HG02840 (cell line): ENCODE measurements around the gene TLR3.
A peak's percentile ranks its signal among the peaks of the same experiment; 100 is the strongest.
"Not testable (repeated sequence)": the region's sequence is repeated elsewhere in the genome, so short reads cannot be mapped to it uniquely, and the experiment has no call there.

ENCODE experiments used
- ATAC-seq: cut with Tn5 transposase; IDR thresholded peaks from one replicate; pipeline ENCODE4 v1.9.1; 2021; ENCODE audit warnings: mild to moderate bottlenecking, moderate library complexity, moderate number of reproducible peaks; ENCODE audit not compliant: unreplicated experiment, low FRiP score

Gene TLR3

DNA sequence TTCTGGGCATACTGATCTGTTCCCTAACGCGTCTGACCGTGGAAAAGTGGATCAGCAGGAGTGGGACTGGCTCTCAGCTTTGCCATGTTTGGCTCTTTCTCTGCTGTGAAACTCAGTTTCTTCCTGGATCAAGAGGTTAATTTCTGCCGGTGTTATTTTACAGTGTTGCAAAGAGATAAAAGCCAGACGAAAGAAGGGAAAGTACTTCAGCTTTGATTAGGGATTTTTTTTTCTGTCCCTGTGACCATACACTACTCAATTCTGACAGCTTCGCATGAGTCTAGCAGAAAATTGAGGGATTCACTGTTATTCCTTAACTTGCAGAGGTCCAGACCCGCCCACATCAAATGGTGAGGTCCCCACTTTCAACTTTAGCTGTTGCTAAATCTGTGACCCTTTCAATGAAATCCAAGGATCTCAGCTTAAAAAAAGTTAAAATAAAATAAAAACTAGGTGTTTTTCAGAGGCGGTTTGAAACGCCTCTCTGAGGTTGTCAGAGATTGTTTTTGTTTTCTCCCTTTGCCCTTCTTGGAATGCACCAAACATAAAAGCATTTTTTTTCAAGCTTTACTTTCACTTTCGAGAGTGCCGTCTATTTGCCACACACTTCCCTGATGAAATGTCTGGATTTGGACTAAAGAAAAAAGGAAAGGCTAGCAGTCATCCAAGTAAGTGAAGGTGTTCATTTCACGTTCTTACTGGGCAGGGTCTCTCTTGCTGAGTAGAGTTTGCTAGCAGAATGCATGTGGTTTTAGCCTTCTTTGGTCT, at the start of gene TLR3:
Gene TLR3 (plus strand): TSS at position 576 of the 768 bp plus-strand sequence. CDS start 7,464 bp downstream, outside the sequence.
- ATAC-seq: no peak

DNA sequence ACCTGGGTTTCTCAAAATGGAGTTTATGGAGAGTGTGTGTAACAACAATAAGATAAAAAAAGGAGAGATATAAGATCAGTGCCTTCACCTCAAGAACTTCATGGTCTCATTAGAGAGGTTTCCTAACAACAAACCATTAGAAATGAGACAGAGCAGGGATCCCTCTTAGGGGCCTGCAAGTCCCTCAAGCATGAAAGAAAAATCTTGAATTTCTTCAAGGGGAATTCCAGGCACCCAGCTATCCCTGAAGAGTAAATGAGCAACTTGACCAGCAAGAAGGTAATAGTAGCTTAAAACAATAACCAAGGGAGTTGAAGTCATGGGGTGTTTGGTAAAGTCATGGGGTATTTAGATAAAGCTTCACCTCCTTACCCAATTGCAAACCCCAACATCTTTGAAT, 49.7 kb upstream of the TLR3 start:
- ATAC-seq: no peak

DNA sequence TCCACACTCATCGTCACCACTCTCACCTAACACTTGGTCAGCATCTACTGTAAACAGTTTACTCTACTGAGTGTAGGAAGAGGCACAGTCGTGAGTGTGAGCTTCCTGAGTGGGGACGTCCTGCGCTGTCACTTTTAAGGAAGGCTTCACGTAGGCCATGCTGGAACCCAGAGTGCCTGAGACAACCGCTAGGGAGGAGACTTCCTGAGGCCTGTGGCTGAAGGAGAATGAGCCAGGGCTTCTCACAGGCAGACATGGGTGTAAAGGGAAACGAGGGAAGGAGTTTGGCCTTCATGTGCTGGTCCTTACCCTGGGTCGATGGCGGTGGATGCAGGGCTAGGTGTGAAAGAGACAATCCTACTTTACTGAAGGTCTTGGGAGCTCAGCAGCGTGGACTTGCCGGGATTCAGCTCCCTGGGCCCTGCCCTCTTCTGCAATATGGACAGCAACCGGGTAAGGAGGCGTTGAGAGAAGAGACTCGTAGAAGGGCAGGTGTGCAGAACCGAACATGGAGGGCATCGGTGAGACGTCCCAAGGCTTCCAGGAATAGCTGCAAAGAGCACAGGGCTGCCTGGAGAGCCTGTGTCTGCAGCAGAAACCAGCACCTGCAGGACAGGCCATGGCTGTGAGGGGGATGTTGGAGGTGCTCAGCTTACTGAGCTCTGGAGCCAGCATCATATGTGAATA, 48.7 kb upstream of the TLR3 start:
- ATAC-seq: no peak

DNA sequence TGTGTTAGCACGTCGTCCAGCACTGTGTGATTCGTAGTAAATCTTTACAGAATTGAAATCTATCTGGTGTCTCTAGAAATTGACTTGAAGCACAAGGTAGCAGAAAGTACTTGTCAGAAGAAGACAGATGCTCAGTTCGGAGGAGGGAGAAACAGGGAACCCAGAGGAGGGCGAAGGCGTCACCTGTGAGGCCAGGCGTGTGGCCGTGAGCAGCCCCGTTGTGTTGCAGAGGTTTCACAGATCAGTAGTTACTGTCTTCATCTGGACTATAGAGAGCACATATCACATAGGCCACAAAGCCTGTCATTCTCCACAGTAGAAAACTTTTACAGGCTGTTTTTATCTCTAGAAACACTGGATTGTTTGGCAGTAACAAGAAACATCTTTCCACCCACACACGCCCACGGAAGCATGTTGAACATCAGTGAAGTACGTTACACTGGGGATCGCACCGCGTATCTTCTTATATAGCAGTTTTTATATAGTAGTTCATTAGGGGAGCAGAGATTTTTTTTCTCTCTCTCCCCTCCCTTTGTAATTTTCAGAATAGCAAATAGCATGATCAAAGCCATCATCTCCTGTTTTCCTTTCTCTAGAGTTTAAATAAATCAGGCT, 48.1 kb upstream of the TLR3 start:
- no peak for ATAC-seq

DNA sequence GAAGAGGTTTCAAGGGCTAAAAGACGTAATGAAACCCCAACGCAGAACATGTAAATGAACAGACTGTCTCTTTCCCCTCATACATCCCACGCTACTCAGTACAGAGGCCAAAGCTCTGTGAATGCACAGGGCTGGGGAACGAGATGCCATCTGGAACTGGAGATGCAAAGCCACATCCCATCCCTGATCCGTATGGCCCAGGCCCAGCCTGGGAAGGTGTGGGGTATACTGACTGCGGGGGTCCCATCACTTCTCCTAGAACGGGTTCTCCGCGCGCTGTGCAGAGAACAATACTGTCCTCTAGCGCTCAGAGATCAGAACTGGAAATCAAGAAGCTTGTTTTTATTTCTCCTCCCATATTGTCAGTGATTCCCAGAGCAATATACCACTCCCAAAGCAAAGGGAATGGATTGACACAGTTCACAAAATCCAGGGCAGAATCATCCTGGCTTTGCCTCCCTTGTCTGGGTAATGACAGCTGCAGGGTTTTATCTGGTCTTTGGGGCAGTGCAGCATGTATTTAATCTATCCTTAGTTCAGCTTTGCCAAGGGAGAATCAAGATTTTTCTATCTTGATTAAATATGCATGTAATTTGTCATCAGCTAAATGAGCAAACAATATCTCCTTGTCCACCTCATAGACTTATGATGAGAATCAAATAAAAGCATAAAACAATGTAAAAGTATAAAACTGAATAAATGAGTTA, 47.3 kb upstream of the TLR3 start:
- no peak for ATAC-seq

DNA sequence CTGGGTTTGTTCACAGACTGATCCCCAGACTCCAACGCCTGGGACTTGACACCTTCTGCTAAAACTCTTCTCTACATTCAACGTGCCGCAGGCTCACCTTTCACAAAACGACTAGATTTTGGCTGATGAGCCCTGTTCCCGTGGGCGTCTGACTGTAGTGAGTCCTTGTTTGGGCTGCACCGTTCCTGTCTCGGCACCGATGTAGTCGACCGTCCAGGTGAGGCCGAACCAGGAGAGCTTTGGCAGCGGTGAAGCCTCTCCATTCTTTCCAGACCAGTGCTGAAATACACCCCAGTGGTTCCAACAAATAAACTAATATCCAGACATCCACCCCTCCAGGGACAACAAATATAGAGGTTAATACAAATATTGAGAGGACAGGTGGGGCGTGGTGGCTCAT, 45.0 kb upstream of the TLR3 start:
- no peak for ATAC-seq

DNA sequence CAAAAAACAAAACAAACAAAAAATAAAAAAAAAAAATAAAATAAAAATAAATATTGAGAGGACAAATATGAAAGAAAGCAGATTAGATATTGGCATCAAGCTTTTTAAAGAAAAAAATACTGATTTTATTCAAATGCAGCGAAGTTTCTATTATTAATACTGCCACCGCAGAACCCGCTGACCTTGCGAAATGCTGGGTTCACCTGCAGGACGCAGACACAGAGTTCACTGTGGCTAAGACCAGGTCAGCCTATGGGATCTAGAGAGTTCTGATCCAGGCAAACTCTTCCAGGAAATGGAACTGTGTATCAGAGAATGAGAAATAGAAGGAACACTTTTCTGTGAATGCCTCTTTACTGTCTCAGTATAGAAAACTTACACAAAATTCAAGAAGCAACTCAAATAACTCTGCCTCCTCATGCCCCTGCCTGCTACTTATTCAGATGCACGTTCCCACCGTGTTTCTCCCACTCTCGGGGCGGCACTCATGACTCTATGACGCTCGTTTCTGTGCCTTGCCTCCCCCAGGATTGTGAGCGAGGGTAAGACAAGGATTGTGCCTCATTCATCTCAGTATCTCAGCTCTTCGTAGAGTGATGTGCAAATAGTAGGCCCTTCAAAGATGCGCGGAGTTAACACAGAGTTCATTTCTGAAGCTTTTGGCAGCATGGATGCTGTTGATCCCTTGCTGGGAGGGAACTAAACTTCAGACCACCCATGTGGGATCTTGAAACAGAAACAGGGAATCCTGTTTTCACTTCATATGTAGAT, 44.1 kb upstream of the TLR3 start:
- ATAC-seq: no peak

DNA sequence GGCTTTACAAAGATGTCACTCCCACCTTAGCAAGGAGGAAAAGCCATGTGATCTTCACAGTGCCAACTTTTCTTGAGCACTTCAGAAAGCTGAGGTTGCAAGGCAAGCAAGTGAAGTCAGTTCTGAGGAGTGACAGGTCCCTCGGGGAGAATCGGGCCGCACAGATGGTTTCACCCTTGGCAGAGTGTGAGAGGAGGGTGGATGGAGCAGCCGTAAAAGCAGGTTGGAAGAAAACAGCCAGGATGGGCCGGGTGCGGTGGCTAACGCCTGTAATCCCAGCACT, 43.6 kb upstream of the TLR3 start:
- no peak for ATAC-seq

DNA sequence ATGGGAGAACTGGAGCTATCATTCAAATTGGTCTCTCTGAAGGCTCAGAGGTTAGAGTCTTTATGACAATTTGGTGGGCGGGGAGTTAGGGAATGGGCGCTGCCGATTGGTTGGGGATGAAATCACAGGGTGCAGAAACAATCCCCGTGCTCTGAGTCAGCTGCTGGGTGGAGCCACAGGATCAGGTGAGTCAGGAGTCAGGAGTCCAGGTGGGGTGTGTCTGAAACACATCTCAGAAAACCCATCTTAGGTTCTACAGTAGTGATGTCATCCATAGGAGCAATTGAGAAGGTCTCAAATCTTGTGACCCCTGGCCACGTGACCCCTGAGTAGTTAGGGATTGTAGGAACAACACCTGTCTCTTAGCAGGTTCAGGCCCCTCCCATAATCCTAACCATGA, 41.6 kb upstream of the TLR3 start:
- no peak for ATAC-seq

DNA sequence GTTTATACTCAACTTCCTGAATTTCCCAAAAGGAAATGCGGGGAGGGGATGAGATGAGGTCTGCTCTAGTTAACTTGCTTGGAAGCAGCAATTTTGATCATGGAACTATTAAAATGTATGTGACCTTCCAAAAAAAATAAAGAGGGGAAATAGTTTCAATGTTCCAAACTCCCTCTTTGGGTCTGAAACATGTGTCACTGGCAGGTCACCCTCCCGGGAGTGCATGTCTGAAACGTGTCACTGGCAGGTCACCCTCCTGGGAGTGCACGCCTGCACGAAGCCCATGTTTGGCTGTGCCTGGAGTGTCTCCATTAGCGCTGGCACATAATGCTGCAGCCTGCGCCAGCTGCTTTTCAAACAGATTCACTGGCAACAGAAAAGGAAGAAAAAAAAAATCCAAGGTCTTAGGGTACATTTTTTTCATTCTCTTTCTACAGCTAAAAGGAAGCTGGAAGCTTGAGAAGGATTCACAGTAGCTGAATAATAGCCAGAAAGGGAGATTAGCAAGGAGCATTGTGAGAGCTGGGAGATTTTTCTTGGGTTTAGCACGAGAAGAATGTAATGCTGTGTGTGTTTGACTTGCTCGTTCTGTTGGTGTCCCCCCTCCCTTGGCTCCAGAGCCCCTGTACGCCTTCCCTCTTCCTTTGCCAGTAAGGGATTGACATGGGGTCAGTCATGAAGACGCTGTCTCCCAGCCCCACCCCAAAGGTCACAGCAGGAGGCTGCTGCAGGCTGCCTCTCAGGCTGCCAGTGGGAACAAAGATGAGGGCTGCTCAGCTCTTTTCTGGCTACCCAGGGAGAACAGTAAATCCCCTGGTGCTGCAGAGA, 39.2 kb upstream of the TLR3 start:
- ATAC-seq: no peak

DNA sequence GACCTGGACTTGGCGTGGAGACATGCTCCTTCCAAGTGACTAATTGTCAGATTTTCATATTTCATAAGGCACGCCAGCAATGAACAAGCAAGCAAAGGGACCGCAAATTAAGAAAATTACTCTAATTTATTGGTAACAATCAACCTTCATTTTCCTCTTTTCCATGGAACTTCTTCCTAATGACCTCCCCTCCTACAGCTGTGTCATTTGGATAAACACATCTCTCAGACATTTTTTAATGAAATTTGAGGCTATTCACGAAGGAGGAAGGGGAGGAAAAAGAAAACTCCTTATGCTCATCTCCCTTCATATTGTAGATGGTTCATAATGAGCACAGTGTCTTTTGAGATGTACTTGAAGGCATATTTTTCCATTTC, 38.6 kb upstream of the TLR3 start:
- no peak for ATAC-seq

DNA sequence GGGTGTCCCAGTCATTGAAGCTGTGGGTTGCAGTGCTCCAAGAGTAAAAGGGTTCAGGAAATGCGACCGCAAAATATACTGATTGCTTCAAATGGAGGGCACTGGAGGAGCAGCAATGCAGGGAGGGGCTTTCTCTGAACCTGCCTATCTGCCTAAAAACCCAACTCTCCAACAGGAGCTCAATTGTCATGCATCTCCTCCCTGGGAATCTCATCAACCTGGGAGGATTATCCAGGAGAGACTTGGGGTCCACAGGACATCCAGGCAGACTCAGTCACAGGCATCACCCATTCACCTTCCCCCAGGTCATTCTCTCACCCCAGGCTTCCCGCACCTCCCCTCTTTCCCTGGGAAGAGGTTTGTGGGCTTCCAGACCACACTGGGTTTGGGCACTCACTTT, 38.2 kb upstream of the TLR3 start:
- no peak for ATAC-seq

DNA sequence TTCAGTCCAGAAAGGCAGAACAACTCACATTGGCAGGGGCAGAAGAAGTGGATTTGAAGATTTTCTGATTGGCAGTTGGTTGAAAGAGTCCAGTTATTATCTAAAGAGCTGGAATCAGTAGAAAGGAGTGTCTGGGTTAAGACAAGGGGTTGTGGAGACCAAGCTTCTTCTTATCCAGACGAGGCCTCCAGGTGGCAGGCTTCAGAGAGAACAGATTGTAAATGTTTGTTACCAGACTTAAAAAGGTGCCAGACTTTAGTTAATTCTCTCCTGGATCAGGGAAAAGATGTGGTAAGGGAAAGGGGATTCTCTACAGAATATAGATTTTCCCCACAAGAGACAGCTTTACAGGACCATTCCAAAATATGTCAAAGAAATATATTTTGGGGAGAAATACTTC, 36.7 kb upstream of the TLR3 start:
- no peak for ATAC-seq

DNA sequence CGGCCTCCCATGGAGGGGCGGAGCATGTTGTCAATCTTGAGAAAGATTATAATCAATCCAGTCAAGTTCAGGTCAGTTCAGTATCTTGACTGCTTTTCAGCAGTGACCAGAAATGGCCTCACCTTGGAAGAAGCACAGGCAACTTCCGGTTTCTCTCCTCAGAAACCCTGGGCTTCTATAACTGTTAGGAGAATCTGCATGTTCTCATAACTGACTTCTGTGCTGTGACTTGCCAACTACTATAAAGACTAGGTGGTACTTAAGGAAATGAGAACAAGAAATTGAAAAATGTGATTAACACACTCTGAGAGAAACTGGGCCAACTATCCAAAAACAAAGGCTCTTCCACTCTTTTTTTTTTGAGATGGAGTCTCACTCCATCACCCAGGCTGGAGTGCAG, 35.9 kb upstream of the TLR3 start:
- no peak for ATAC-seq

DNA sequence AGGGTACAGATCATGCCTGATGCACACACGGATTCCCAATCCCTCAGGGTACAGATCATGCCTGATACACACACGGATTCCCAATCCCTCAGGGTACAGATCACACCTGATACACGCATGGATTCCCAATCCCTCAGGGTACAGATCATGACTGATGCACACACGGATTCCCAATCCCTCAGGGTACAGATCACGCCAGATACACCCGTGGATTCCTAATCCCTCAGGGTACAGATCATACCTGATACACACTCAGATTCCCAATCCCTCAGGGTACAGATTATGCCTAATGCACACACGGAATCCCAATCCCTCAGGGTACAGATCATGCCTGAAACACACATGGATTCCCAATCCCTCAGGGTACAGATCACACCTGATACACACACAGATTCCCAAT, 34.3 kb upstream of the TLR3 start:
- not testable (repeated sequence) for ATAC-seq

DNA sequence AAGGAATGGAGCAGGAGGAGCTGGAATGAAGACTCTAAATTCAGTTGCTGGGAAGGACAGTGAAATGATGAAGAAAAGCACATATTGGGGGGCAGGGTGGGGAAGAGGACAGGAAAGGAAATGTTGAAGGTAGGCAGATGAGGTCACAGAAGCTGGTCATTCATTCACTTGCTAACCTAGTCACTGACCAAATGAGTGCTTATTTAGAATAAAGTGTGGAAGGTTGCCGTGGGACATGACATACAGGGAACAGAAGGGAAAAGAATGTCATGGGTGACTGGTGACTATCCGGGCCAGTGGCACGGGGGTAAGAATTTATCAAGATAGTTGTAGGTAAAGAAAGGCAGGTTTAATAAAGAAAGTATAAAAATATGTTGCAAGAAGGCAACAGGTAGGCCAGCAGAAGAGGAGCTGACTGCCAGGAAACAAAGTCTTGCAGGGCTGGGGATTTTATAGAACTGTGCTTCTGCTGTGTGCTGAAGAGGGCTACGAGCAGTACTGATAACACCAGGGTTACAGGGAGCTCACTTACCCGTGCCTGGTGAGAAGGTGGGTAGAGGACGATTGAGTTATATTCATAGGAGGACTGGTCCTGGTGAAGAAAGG, 31.9 kb upstream of the TLR3 start:
- no peak for ATAC-seq

DNA sequence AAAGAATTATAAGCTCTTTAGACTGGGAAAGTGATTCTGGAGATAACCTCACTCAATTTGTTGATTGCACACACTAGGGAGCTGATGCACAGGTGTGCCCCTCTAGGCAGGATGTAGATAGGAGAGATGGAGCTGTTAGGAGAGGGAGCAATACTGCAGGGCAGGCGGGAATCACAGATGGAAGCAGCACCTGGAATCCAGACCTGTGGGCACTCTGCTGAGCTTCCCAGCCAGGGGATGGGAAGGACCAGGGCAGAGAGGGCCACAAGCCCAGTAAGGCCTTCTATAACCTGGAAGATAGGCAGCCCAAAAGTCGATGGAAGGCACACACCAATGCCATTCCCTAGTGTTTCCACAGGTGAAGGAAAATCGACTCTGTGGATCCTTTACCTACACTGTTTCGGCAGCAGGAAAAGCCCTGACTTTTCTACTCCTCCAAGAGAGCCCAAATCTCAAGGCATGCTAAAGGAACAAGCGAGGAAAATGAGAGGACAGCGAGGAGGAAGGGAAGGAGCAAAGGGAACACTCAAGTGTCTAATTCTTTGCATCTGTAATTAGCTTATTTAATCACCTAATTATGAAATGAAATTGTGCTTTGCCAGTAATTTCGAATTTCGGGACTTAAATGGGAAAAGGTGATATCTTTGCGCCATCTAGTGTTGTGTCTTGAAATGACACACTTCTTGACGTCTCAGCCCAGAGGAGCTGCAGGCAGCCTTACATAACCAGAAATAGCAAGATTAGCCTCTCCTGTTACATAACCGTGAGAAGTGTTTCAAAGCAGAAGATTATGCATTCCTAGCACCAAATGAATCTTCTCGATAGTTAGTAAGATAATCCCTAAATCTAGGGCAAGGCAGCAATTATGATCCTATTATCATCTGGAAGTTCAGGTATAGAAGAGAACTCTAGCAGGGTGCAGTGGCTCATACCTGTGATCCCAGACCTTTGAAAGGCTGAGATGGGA, 31.0 kb upstream of the TLR3 start:
- peak; percentile 60 for ATAC-seq

DNA sequence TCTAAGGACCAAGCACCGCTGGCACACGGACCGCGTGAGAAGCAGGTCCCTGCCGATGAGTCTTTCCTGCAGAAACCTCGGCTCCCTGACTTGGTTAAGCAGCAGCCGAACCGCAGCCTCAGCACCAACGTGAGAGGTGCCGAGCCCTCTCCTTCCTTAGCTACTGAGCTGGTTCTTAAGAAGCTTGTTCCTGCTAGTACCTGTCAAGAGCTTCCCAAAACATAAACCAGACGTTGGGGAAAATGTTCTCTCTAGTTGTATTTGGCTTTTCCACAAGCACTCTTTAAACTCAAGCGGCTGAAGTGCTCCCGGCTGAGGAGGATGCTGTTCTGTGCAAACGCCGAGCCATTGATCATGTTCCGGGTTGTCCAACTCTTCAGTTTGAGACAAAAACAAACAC, 29.3 kb upstream of the TLR3 start:
- ATAC-seq: no peak
